ENCODE data around the gene SRRM4.

GRCh38 chr12:119069147-119069642, 87.9 kb downstream of the SRRM4 start:
- TF ChIP-seq FOXM1 (IDR thresholded peaks at IDR 0.05; ENCODE audit: borderline replicate concordance) (no peak), SUZ12 (IDR thresholded peaks at IDR 0.05) (no peak), BHLHE40 (IDR thresholded peaks at IDR 0.05; ENCODE audit: borderline replicate concordance) (no peak), SP1 (IDR thresholded peaks at IDR 0.05) (no peak), PKNOX1 (IDR thresholded peaks at IDR 0.05) (no peak), L3MBTL2 (conservative IDR thresholded peaks at IDR 0.05) (no peak), LEF1 (IDR thresholded peaks at IDR 0.05; ENCODE audit: borderline replicate concordance) (no peak)
